GM15510 (cell line): Measurements from ENCODE around the gene PTPRU.

Source experiments
- POLR2A ChIP-seq: IDR thresholded peaks from 3 replicates; pipeline ENCODE4 v1.6.1; 2011; ENCODE audit warnings: borderline replicate concordance; ENCODE audit not compliant: insufficient read length; ENCODE audit errors: extremely low read depth

The PTPRU gene

DNA sequence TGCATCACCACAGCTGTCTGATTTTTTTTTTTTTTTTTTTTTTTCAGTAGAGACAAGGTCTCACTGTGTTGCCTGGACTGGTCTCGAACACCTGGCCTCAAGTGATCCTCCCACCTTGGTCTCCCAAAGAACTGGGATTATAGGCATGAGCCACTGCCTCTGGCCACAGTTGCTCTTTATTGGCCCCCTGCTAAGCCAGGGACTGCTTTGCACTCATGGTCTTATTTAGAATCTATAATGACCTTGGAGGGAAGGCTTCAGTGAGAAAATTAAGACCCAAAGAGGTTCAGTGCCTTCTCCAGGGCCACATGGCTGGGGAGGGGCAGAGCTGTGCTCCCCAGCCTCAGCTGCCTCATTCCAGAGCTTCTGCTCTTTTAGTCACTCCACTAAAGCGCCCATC is 84.9 kb downstream of the PTPRU start:
- no peak for TF ChIP-seq POLR2A

DNA sequence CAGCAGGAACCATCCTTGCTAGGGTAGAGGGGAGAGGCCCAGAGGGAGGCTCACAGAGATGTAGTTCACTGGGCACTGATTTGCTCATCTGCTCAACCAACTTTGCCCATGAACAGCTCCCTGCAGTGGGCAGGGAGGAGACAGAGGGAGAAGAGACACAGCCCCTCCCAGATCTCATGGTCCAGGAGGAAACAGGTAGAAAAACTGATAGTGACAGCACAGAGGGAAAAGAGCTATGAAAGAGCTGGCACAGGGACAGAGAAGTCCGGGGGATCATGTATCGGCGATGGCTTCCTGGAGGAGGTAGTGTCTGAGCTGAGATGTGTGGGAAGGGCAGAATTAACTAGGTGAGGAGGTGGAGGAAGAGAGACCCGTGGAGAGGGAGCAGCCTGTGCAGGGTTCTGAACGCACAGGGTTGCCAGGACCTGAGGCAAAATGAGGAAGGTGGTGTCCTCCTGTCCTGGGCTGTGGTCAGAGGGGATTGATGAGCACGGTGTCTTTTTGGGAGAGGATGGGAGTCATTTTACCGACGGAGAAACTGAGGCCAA is 85.9 kb downstream of the PTPRU start:
- TF ChIP-seq POLR2A = no peak

DNA sequence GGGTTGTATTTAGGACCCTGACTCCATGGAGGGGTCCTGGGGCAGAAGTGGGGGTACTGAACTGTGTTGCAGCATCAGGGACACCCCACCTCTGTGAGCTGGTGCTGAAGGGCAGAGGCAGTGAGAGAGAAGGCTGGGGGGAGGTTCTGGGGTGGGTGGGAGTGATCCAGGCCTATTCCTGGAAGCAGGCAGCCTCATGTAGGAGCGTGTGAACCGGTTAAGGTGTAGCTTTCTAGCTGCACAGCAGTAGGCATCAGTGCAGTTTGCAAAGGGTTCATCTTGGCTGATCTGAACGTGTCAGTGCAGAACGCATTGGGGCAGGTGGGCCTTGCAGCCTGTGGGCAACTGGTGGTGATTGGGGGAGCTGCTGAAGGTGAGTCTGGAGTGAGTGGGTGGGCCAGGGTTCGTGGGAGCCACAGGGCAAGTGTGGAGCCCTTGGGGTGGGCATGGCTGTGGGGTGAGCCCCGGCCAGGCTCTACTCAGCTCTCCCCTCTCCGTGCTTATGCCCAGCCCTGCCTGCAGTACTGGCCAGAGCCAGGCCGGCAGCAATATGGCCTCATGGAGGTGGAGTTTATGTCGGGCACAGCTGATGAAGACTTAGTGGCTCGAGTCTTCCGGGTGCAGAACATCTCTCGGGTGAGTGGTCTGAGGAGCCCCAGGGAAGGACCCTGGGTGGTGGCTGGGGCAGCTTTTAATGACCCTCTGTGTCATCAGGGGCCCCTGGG is 86.7 kb downstream of the PTPRU start:
- TF ChIP-seq POLR2A = no peak

- TF ChIP-seq POLR2A = no peak
Observed at GRCh38 chr1:29323636-29324035, 87.3 kb downstream of the PTPRU start.

DNA sequence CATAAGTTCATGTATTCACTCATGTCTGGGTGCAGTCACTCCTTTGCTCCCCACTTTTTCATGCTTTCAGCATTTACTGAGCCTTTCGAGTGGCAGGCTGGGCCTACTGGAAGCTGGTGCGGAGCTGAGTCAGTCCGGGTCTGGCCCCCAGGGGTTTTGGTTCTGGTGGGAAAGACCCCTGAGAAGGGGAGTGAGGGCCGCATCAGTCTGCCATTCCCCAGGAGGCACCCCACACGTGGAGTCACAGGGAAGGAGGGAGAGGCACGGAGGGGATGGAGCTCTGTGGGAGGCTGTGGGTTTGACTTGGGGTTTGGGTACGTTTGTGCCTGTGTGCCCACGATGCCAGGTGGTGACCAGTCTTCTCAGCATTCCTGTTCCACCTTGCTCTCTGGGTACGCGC is 87.9 kb downstream of the PTPRU start:
- TF ChIP-seq POLR2A = no peak

DNA sequence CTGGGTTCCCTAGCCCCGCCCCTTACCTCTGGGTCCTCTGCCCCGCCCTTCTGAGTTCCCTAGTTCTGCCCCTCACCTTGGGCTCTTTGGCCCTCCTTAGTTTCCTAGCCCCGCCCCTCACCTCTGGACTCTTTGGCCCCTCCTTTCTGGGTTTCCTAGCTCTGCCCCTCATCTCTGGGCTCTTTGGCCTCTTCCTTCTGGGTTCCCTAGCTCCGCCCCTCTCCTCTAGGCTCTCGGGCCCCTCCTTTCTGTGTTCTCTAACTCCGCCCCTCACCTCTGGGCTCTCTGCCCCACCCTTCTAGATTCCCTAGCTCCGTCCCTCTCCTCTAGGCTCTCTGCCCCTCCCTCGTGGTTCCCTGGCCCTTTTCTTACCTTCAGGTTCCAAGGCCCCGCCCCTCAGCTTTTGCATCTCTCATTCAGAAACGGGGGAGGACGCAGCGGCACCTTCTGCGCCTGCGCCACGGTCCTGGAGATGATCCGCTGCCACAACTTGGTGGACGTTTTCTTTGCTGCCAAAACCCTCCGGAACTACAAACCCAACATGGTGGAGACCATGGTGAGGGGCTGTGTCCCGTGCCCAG is 88.5 kb downstream of the PTPRU start:
- no peak for TF ChIP-seq POLR2A

DNA sequence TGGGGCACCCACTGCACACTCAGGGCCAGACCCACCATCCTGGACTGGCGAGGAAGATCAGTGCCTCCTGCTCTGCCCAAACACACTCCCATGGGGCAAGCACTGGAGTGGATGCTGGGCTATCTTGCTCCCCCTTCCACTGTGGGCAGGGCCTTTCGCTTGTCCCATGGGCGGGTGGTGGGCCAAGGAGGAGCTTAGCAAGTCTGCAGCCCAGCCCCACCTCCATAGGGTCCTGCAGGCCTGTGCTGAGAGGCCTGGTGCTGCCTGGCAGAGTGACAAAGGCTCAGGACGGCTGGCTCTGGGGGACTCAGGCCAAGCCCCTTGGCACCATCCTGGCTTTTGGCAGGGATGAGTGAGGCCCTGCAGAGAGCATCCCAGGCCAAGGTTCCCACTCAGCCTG is 89.4 kb downstream of the PTPRU start:
- TF ChIP-seq POLR2A = no peak

GRCh38 chr1:29326123-29326522 is 89.8 kb downstream of the PTPRU start:
- TF ChIP-seq POLR2A = no peak

- no peak for TF ChIP-seq POLR2A
Observed at GRCh38 chr1:29327223-29327935, 91.1 kb downstream of the PTPRU start.

- TF ChIP-seq POLR2A = no peak
Observed at GRCh38 chr1:29329022-29329775, 92.9 kb downstream of the PTPRU start.

GRCh38 chr1:29330089-29330488 is 93.8 kb downstream of the PTPRU start:
- TF ChIP-seq POLR2A = no peak

DNA sequence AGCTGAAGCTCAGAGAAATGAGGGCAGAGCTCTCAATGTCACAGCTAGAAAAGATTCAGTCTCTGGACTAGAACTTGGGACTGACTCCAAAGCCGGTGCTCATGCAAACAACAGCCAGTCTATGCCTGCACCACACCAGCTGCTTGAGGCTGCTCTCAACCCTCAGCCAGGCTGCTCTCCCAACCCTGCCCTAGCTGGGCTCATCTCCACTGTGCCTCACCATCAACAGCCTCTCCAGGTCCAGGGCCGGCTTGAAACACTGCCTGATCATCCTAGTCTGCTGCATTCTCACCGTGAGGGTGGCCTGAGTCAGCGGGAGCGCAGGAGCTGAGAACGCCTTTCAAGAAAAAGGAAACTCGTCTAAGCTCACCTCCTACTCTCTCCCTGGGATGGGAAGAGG is 94.5 kb downstream of the PTPRU start:
- TF ChIP-seq POLR2A = no peak

DNA sequence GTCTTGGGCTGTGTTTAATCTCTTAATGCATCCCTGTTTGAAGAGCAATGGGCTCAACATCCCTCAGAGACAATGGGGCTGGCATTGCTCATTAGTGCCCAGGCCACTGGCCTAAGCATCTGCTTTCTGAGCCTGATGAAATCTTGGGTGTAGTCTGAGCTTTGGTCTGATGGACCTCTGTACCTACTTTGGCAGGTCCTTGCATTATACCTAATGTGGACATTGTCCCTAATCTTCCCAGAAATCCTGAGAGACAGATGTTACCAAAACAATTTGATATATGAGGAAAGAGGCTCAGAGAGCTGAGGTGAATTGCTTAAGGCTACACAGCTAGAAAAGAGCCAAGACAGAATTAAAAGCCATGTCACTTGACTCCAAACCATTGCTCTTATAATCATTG is 95.0 kb downstream of the PTPRU start:
- no peak for TF ChIP-seq POLR2A

GRCh38 chr1:29331729-29332128 is 95.4 kb downstream of the PTPRU start:
- no peak for TF ChIP-seq POLR2A

DNA sequence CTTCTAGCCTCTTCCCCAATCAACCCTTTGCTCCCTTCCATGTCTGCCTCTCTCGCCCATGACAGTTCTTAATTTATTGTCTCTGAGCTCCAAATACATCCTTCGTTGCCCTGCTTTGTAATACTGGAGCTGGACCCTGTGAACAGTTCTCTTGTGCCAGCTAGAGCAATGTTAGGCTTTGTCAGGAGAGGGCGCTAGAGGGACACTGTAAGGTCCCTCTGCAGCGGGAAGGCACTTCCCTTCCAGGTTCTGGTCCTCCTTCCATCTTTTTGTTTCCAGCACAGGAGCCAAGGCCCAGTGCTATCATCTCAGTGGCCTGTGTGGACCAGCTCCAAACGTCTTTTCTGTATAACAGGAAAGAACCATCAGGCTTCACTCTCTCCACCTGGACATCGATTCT is 95.9 kb downstream of the PTPRU start:
- no peak for TF ChIP-seq POLR2A
